Fibroblast of skin of right biceps (primary cell): Measurements from ENCODE around the gene SLC1A2.
"Not testable (repeated sequence)": the region's sequence is repeated elsewhere in the genome, so short reads cannot be mapped to it uniquely, and the experiment has no call there.

Experiments used
- DNase-seq: peaks from one replicate; pipeline ENCODE4 v3.0.0-alpha.2; 2013

The SLC1A2 gene

GRCh38 chr11:35237860-35238715 lies 181.3 kb downstream of the SLC1A2 start:
- DNase-seq: peak; percentile 42

DNA sequence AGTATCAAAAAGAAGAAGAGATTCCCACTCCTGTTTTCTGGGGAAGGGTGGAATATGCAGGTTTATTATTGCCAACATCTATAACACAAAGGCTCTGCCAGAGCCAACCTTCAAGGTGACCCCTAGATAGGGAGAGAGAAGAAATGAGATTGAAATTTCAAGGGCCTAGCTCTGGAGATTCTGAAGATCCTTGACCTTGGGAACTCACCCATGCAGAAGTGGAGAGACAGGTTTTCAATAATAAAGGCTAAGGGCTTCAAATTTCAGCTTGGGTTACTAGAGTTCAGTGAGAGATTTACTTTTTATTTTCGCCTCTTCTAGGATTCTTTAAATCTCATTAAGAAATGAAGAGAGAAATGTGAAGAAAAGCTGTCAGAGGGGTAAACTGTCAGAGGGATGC lies 182.0 kb downstream of the SLC1A2 start:
- no peak for DNase-seq

GRCh38 chr11:35236667-35237003 lies 182.7 kb downstream of the SLC1A2 start:
- peak; percentile 84 for DNase-seq

DNA sequence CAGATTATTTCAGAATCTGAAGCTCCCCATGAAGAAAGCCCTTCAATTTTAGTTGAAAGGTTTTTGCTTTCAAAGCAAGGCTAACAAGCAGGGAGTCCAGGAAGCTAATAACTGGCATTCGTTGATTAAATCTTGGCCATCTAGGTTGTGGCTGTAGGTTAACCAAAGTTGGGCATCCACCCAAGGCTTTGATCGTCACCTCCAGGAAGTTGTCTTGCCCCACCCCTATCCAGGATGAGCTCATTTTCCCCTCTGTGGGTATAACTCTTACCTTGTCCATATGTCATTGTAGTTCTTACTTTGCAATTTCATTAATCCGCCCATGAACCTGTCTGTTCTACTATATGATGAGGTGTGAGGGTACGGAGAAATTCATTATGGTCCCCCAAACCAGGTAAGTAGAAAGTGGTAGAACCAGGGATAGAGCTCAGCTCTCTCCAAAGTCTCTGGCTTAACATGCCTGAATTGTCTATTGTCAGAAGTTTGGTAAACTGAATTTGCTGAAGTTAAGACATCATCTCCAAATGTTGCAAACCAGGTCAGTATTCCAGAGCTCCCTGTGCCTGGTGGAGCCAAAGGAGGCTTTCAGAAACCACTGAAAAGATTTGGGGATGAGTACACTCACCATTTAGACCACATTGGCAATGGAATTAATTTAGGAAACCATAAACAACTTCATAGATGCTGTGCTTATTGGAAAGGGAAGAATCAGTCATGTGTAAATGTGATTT lies 183.3 kb downstream of the SLC1A2 start:
- DNase-seq: peak; percentile 47

- DNase-seq: no peak
These were observed 183.9 kb downstream of the SLC1A2 start for GRCh38 chr11:35235498-35235897.

DNA sequence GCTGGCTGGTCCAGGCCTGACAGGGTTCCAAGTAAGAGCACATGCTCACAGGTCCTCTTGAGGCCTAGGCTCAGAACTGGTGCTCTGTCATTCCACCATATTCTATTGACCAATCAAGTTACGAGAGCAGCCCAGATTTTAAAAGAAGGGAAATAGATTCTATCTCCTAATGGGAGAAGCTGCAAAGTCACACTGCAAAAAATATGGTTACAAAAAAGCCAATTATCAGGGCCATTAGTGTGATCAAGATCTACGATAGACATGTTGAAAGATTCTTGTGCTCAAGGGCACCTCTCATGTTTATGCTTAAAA lies 184.2 kb downstream of the SLC1A2 start:
- DNase-seq: no peak

GRCh38 chr11:35234460-35235156 lies 184.8 kb downstream of the SLC1A2 start:
- DNase-seq: no peak

- DNase-seq: no peak
These were observed 185.8 kb downstream of the SLC1A2 start for GRCh38 chr11:35233518-35233917.

DNA sequence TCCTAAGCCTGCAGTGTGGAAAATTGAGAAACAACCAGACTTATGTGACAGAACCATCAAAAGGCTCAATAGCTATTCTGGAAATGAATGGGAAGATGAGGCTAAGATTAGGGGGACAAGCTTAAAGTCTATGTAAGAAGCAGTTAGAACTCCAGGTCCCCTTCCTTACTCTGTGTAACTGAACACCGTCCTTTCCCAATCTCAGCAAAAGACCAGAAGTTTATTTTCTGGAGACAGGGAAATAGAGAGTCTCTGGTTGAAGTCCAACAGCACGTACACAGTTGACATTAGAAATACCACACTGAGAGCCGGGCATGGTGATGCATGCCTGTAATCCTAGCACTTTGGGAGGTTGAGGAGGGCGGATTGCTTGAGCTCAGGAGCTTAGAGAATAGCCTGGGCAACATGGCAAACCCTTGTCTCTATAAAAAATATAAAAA lies 186.4 kb downstream of the SLC1A2 start:
- DNase-seq: no peak

- DNase-seq: no peak
These were observed 188.1 kb downstream of the SLC1A2 start for GRCh38 chr11:35231076-35231860.

DNA sequence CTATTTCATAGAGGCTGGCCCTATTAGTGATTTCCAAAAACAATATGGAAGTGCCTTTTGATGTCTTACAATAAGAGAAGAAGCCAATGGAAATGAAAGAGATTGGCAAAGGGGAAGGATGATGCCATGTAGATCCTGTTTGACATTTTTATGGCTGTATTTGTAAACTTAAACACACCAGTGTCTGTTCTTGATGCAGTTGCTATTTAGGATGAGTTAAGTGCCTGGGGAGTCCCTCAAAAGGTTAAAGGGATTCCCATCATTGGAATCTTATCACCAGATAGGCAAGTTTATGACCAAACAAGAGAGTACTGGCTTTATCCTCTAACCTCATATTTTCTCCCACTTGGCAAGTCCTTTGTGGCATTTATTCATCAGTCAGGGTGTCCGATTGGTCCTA lies 189.0 kb downstream of the SLC1A2 start:
- no peak for DNase-seq

DNA sequence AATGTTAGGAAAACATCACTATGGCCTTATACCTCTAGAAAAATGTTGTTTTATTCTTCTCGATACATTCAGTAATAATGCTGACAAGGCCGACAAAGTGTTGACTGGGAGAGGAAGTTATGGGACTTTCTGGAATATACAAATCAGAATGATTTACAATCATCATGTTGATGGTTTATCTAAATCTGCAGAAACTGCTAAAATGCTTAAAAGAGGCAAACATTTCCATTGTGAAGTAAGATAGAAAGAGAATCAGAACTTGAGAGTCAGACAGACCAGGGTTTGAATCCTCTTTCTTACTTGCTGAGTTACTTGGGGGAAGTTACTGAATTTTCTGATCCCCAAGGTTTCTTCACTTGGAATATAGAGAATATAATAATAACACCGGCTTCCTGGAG lies 191.0 kb downstream of the SLC1A2 start:
- DNase-seq: no peak

- DNase-seq: peak; percentile 31
These were observed 191.6 kb downstream of the SLC1A2 start for GRCh38 chr11:35227576-35228327.

GRCh38 chr11:35226756-35227155 lies 192.6 kb downstream of the SLC1A2 start:
- not testable (repeated sequence) for DNase-seq

DNA sequence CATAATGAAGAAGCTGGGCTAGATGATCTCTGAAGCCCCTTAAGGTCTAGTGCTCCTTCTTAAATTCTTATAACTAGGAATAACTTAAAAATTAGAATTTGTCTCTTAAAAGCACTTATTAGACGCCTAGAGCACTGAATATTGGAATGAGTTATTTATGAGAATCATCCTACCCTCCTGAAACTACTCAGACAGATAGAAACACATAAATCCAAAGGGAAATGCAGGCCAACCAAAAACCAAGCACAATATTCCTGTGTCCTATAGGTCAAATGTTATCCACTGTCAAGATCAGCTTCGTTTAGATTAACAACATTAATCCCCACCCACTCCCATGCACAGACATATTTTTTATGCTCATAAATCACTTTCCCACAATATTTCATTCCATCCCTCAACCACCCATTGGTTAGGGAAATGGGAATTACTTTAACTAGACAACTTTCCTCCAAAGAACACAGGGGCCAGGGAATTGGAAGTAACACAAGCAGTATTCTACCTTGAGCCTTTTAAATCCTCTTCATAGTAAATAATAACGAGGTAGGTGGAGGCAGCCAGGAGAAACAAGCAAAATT lies 193.3 kb downstream of the SLC1A2 start:
- no peak for DNase-seq

- DNase-seq: peak; percentile 35
These were observed 195.4 kb downstream of the SLC1A2 start for GRCh38 chr11:35223991-35224390.

- peak; percentile 94 for DNase-seq
These were observed 196.0 kb downstream of the SLC1A2 start for GRCh38 chr11:35223371-35223796.

- DNase-seq: peak; percentile 70
These were observed 200.4 kb downstream of the SLC1A2 start for GRCh38 chr11:35218956-35219355.

DNA sequence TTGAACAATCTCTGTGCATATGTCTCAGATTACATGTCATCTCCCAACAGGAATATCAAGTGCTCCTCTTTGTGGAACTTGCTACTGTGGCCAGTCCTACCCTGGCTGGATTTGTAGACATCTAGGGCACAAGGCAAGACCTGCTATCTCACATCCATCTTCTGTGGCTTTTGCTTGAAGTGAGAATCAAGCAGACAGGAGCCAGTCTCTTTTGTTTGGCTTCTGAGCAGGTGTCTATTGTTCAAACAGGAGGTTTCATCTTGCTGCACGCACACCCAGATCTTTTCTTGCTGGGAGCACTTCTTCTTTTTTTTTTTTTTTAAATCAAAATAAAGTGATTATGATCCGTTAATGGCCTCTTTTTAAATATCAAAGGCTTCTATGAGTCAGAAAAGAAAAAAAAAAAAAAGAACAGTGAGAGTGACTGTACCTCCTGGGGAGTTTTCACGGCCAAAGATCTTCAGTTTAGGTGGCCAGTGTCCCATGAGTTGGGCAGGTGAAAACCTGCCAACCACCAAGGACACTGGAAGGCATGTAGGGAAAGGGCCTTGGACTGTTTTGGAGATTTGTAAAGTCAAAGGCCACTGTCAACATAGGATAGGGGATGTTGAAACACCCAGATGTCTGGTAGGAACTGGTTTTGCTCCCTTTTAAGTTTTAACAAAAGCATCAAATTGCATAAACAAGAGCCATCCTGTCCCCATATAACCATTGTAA lies 202.2 kb downstream of the SLC1A2 start:
- DNase-seq: no peak

GRCh38 chr11:35215945-35216344 lies 203.4 kb downstream of the SLC1A2 start:
- peak; percentile 38 for DNase-seq

GRCh38 chr11:35214792-35215193 lies 204.6 kb downstream of the SLC1A2 start:
- DNase-seq: peak; percentile 100
